ENCODE data around the gene TBC1D26.
"Not testable (repeated sequence)": the region's sequence is repeated elsewhere in the genome, so short reads cannot be mapped to it uniquely, and the experiment has no call there.

TBC1D26 gene

DNA sequence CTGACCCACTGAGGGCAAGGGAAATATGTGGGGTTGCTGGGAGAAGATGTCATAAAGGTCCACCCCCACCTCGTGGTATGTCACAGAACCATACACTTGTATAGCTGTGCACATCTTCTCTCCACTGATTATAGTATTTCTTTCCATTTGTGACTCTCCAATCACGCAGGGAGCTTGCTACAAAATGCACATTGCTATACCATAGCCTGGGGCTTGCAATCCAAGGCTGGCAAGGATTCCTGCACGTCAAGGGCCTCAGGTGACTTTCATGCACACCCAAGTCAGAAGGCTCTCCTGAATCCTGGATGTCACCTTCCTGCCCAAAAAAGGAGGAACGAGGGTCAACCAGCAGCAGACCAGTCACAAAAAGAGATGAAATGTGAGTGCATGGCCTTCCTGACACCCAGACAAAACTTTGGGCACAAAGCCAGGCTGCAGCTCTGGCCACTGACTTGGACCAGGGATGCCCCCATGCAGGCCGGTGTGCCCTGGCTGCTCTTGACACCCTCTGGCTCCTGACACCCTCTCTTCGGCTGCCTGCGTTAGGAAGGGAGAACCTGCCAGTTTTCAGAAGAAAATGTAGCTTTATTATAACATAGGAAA is 12.1 kb downstream of the TBC1D26 start:
- no peak for DNase-seq

DNA sequence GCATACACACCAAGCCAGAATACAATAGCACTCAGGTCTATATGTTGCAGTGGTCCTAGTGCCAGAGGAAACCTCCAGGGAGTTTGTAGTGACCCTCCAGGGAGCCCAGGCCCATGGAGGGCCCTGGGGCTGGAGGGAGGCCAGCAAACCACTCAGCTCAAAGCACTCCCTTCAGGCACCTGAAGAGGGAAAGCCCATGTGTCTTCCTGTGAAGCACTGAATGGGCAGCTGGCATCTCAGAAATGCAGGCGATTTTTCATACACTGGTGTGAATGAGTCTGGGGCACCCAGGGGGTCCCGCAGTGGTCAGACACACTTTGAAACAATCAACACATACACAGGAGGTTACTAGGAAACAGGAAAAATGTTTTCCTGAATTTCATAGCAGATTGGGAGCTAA is 12.8 kb downstream of the TBC1D26 start:
- DNase-seq, result no peak

DNA sequence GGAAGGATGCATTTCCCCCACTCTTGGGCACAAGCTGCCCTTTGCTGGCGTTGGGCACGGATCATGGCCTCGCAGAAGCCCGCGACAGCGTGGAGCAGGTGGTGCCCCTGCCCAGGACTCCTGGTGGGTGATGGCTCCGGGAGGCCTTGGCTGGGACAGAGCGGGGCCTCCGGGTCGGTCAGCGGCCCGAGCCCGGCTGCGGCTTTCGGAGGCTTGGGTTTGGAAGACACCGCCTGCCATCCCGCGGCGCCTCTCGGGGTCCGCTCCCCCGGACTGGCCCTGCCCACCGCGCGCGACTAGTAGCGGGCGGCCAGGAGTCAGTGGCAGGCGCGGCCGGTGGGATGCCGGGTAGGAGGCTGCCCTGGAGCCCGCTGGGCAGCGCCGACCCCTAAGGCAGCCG is 17.3 kb downstream of the TBC1D26 start:
- not testable (repeated sequence) for DNase-seq

- peak; percentile 43 for DNase-seq
These were observed 36.9 kb downstream of the TBC1D26 start for GRCh38 chr17:15768865-15769533.

DNA sequence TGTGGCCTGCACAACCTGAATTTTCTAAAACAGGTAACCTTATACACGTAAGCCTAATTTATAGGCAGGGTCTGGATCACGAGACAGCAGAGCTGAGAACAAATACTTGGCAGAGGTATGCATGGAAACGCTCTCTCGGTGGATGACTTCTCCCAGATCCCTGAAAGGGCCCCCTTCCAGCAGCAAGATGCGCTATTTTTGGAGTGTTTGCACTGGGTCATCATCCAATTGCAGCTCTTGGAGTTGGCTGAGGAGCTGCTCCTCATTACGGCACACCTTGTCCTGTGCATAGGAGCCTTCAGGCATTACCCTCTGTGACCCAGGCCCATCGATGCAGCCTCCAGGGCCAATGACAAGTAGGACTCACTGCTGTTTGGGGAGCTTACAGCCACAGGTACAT is 38.6 kb downstream of the TBC1D26 start:
- not testable (repeated sequence) for DNase-seq

- no peak for DNase-seq
These were observed 44.8 kb downstream of the TBC1D26 start for GRCh38 chr17:15776871-15777270.

- no peak for DNase-seq
These were observed 45.2 kb downstream of the TBC1D26 start for GRCh38 chr17:15777297-15777696.

DNA sequence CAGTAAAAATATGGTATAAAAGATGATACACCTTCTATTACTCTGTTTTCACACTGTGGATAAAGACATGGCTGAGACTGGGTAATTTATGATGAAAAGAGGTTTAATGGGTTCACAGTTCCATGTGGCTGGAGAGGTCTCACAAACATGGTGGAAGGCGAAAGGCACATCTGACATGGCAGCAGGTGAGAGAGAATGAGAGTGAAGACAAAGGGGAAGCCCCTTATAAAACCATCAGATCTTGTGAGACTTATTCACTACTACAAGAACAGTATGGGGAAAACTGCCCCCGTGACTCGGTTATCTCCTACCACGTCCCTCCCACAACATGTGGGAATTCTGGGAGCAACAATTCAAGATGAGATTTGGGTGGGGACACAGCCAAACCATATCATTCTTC is 45.6 kb downstream of the TBC1D26 start:
- DNase-seq, result no peak

GRCh38 chr17:15779119-15779518 is 47.0 kb downstream of the TBC1D26 start:
- DNase-seq, result no peak

DNA sequence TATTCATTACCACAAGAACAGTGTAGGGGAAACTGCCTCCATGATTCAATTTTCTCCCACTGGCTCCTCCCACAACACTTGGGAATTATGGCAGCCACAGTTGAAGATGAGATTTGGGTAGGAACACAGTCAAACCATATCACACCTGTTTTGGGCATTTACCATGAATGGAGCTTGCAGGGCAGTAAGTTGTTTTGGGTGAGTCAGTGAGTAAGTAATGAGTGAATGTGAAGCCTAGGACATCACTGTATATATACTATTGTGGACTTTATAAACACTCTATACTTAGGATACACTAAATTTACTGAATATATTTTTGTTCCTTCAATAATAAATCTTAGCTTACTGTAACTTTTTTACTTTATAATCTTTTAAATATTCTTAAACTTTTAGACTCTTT is 48.1 kb downstream of the TBC1D26 start:
- no peak for DNase-seq

GRCh38 chr17:15782866-15783265 is 50.8 kb downstream of the TBC1D26 start:
- DNase-seq, result no peak

GRCh38 chr17:15783461-15783860 is 51.4 kb downstream of the TBC1D26 start:
- no peak for DNase-seq

DNA sequence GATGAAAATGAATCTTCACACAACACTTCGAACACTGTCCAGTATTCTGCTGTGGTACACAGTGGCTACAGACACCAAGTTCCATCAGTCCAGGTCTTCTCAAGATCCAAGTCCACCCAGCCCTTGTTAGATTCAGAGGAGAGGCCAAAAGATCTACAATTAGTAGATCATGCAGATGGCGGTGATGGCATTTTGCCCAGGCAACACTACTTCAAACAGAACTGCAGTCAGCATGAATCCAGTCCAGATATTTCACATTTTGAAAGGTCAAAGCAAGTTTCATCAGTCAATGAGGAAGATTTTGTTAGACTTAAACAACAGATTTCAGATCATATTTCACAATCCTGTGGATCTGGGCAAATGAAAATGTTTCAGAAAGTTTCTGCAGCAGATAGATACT is 52.3 kb downstream of the TBC1D26 start:
- DNase-seq, result not testable (repeated sequence)

- DNase-seq, result not testable (repeated sequence)
These were observed 55.4 kb downstream of the TBC1D26 start for GRCh38 chr17:15787363-15788075.

DNA sequence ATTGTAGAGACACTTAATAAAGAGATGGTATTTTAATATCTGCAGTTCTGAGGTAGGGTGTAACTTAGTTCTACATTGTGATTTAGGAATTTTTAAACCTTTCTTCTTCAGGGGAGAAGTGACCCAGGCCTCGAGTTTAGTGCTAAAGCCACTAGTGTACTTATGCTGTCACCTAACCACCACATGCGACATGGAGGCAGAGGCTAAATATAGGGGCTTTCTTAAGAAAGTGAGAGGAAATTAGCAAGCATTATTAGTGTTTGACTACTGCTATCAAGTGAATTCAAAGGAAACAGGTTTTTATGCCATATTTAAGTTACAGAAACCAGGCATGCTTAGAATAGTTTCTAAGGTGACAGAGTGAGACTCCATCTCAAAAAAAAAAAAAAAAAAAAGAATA is 56.3 kb downstream of the TBC1D26 start:
- not testable (repeated sequence) for DNase-seq
